K562 (cell line): Measurements from ENCODE around the gene TBC1D2. TPM values are rescaled to one million over a fixed set of nuclear protein-coding genes. Genes with fewer than 3 reads are reported as not detected.

ENCODE experiments used
- ATAC-seq: fragments of 200-7000 bp; cut with Tn5 transposase; 3 replicates; pipeline ENCODE4 v1.9.1; 2020; ENCODE audit warnings: moderate library complexity
- BruUV-seq: library from RNA; stranded (reverse); fragments of 400-500 nt; replicated peaks from 2 replicates; lab custom pipeline; 2021; lab: Mats Ljungman, UMichigan
- CTCF ChIA-PET: fragments of 300-600 bp; formaldehyde crosslinking; extraction: SDS; loops from one replicate; lab custom pipeline; 2021; ENCODE audit warnings: low intra/inter-chr PET ratio; lab: Yijun Ruan, JAX
- POLR2A ChIA-PET: fragments of 300-600, 350-650 bp; sonication (Branson Sonifier 250); formaldehyde crosslinking; extraction: SDS; loops from one replicate; lab custom pipeline; 2021; ENCODE audit warnings: antibody characterized with exemption, inconsistent platforms; lab: Yijun Ruan, JAX
- DNase-seq, 4 experiments: peaks; one replicate each; pipeline versions ENCODE4 v3.0.0 to v3.0.0-alpha.2; 2011 to 2018; ENCODE audit warnings: low spot score in 3 of 4, mixed read lengths in 3 of 4; ENCODE audit errors: extremely low read depth in 1 of 4
- FAIRE-seq: peaks from 2 replicates; lab custom pipeline; 2011; peaks lifted over from hg19 to GRCh38; lab: Jason Lieb, UNC
- H2AFZ ChIP-seq: 2 replicates; pipeline ENCODE4 v1.6.0; 2011; ENCODE audit warnings: low read depth, low read length, control low read depth, inconsistent platforms
- H3K27ac ChIP-seq: fragments of 200-600 bp; 3 replicates; pipeline ENCODE4 v1.8.0; 2011; ENCODE audit warnings: low read depth, mild to moderate bottlenecking, control low read depth, inconsistent platforms, low read length, moderate library complexity, mixed read lengths; ENCODE audit errors: extremely low read depth
- H3K27me3 ChIP-seq, 2 experiments: fragments of 300-600 bp in 1 of 2; 2 replicates in 1 of 2; 3 replicates in 1 of 2; pipeline versions ENCODE4 v1.6.0 to v1.8.0; 2011; ENCODE audit warnings: inconsistent platforms in 2 of 2, low read length in 2 of 2, mild to moderate bottlenecking in 1 of 2, mixed read lengths in 1 of 2, moderate library complexity in 1 of 2; ENCODE audit not compliant: control insufficient read depth in 2 of 2, insufficient read depth in 2 of 2
- H3K36me3 ChIP-seq: fragments of 300-600 bp; 3 replicates; pipeline ENCODE4 v1.8.0; 2011; ENCODE audit warnings: mild to moderate bottlenecking, low read length, inconsistent platforms; ENCODE audit not compliant: control insufficient read depth, insufficient read depth
- H3K4me1 ChIP-seq, 2 experiments: fragments of 200-600 bp in 1 of 2; replicated peaks in 1 of 2; 2 replicates in 1 of 2; 3 replicates in 1 of 2; pipeline versions ENCODE4 v1.5.1 to v1.8.0; 2011; ENCODE audit warnings: inconsistent platforms in 2 of 2, low read length in 2 of 2, mild to moderate bottlenecking in 1 of 2, mixed read lengths in 1 of 2, moderate library complexity in 1 of 2; ENCODE audit not compliant: control insufficient read depth in 2 of 2, insufficient read depth in 2 of 2
- H3K4me2 ChIP-seq: 2 replicates; pipeline ENCODE4 v1.6.1; 2011; ENCODE audit warnings: low read length, control low read depth, inconsistent platforms, mixed read lengths; ENCODE audit not compliant: insufficient read depth
- H3K4me3 ChIP-seq: fragments of 200-600 bp; sonication (generic), shearing (Covaris generic); 2 replicates; pipeline ENCODE4 v1.5.1; 2016; ENCODE audit warnings: control low read depth, inconsistent platforms
- H3K79me2 ChIP-seq: fragments of 200-600 bp; 3 replicates; pipeline ENCODE4 v1.8.0; 2011; ENCODE audit warnings: low read length, inconsistent platforms; ENCODE audit not compliant: control insufficient read depth, insufficient read depth
- H3K9ac ChIP-seq, 2 experiments: 2 replicates each; pipeline versions ENCODE4 v1.6.0 to v1.6.1; 2011; ENCODE audit warnings: low read depth in 2 of 2, low read length in 2 of 2, control low read depth in 1 of 2, inconsistent platforms in 1 of 2, mild to moderate bottlenecking in 1 of 2, mixed read lengths in 1 of 2; ENCODE audit not compliant: insufficient read depth in 1 of 2
- H3K9me1 ChIP-seq: one replicate; pipeline ENCODE4 v1.6.0; 2011; ENCODE audit warnings: inconsistent platforms, mild to moderate bottlenecking, low read length, moderate library complexity; ENCODE audit not compliant: control insufficient read depth, insufficient read depth
- H3K9me3 ChIP-seq: replicated peaks from 2 replicates; pipeline ENCODE4 v1.5.1; 2011; ENCODE audit warnings: low read depth, low read length, inconsistent platforms; ENCODE audit not compliant: control insufficient read depth, insufficient read depth
- H4K20me1 ChIP-seq: replicated peaks from 2 replicates; pipeline ENCODE4 v1.6.1; 2011; ENCODE audit warnings: low read length, inconsistent platforms, mixed read lengths; ENCODE audit not compliant: control insufficient read depth, insufficient read depth
- ARID1B ChIP-seq: fragments of 450-650 bp; IDR thresholded peaks from 2 replicates; pipeline ENCODE4 v1.6.1; 2016; ENCODE audit warnings: antibody characterized with exemption, mild to moderate bottlenecking, inconsistent platforms
- BHLHE40 ChIP-seq: IDR thresholded peaks from 2 replicates; pipeline ENCODE4 v1.6.1; 2011; ENCODE audit warnings: low read length, improper control_type of control experiment
- FUS ChIP-seq: fragments of 200-400 bp; formaldehyde crosslinking; optimal IDR thresholded peaks from 2 replicates; pipeline ENCODE3; 2017; ENCODE audit warnings: low read depth, low read length
- HMG20A ChIP-seq: fragments of 450-650 bp; formaldehyde crosslinking; conservative IDR thresholded peaks from 2 replicates; pipeline ENCODE4 v1.4.0; 2020; ENCODE audit warnings: mild to moderate bottlenecking, mixed read lengths
- MBD2 ChIP-seq: sonication (generic); IDR thresholded peaks from 2 replicates; pipeline ENCODE4 v1.6.1; 2016; ENCODE audit warnings: low read depth, borderline replicate concordance
- NCOA4 ChIP-seq: fragments of 450-650 bp; IDR thresholded peaks from 2 replicates; pipeline ENCODE4 v1.6.1; 2018; ENCODE audit warnings: mild to moderate bottlenecking; ENCODE audit not compliant: partially characterized antibody
- RCOR1 ChIP-seq, 2 experiments: IDR thresholded peaks; 2 replicates each; pipeline ENCODE4 v1.6.1; 2012; ENCODE audit warnings: low read depth in 2 of 2, low read length in 2 of 2, borderline replicate concordance in 1 of 2, improper control_type of control experiment in 1 of 2
- TOE1 ChIP-seq, 2 experiments: fragments of 450-650 bp in 1 of 2; sonication (generic) in 1 of 2; formaldehyde crosslinking in 1 of 2; IDR thresholded peaks; 2 replicates each; pipeline versions ENCODE4 v1.7.1 to v1.8.0; 2016 to 2022; ENCODE audit warnings: borderline replicate concordance in 2 of 2, mild to moderate bottlenecking in 2 of 2, antibody characterized with exemption in 1 of 2, inconsistent platforms in 1 of 2, low read depth in 1 of 2, missing genetic modification reagents in 1 of 2, moderate library complexity in 1 of 2
- ZNF134 ChIP-seq: fragments of 250-450 bp; sonication (Bioruptor Pico); conservative IDR thresholded peaks from 2 replicates; pipeline ENCODE4 v1.4.0; 2020
- ZNF444 ChIP-seq: fragments of 250-450 bp; sonication (Bioruptor Pico); IDR thresholded peaks from 2 replicates; pipeline ENCODE4 v1.4.0; 2020; ENCODE audit warnings: mild to moderate bottlenecking, moderate library complexity
- ZNF583 ChIP-seq: fragments of 250-450 bp; sonication (Bioruptor Pico); IDR thresholded peaks from 2 replicates; pipeline ENCODE4 v1.4.0; 2020
- ZZZ3 ChIP-seq: fragments of 450-650 bp; IDR thresholded peaks from 2 replicates; pipeline ENCODE4 v1.6.1; 2016; ENCODE audit warnings: antibody characterized with exemption, mild to moderate bottlenecking, moderate library complexity
- WGBS: fragments of 100-300 bp; shearing (Covaris generic); methylation state at CpG from one replicate; pipeline ENCODE4 v1.1.6; 2016; ENCODE audit warnings: low coverage, mixed read lengths; ENCODE audit not compliant: insufficient coverage; ENCODE audit errors: missing lambda C conversion rate; 5-methylcytosine and 5-hydroxymethylcytosine counted together
- in situ Hi-C: fragments of 300-500 bp; cut with MboI; formaldehyde crosslinking; loops from 4 replicates; pipeline ENCODE4 v1.15.0; 2018; ENCODE audit warnings: inconsistent platforms, mixed read lengths
- intact Hi-C: fragments of 100-400 bp; cut with micrococcal nuclease; formaldehyde crosslinking; loops from 2 replicates; pipeline ENCODE4 v1.14.2; 2022
- polyA plus RNA-seq, 8 experiments: library from polyadenylated mRNA; depleted of rRNA in 4 of 8; stranded (reverse) in 5 of 8; unstranded in 3 of 8; fragments of >200 nt; fragmentation: Nextera tagmentation in 2 of 8; fragmentation: Illumina TruSeq in 1 of 8; extraction: Ambion mirVana in 2 of 8; extraction: Trizol in 1 of 8; gene quantifications; 2 replicates each; pipeline versions ENCODE4 v1.2.1 to v1.2.3, GENCODE V29; 2011 to 2014; ENCODE audit warnings: inconsistent platforms in 1 of 8, missing spikeins in 1 of 8
- total RNA-seq, 7 experiments: library from RNA; depleted of rRNA in 6 of 7; stranded (reverse); fragments of >200 nt in 6 of 7; fragmentation: Illumina TruSeq in 2 of 7; extraction: Trizol in 2 of 7; gene quantifications; 2 replicates each; pipeline versions ENCODE4 v1.2.1 to v1.2.3, GENCODE V29; 2011 to 2021; ENCODE audit warnings: low replicate concordance in 1 of 7
- TF ChIP-seq, protein P1 (sequence below): fragments of 450-650 bp; formaldehyde crosslinking; IDR thresholded peaks from 2 replicates; pipeline ENCODE4 v1.4.0; 2020; ENCODE audit warnings: mild to moderate bottlenecking, mixed read lengths
- TF ChIP-seq, protein P2 (sequence below): IDR thresholded peaks from 2 replicates; pipeline ENCODE4 v1.6.1; 2012; ENCODE audit warnings: low read depth, low read length, improper control_type of control experiment, borderline replicate concordance
- TF ChIP-seq, protein P3 (sequence below): fragments of 250-450 bp; sonication (Bioruptor Pico); IDR thresholded peaks from 2 replicates; pipeline ENCODE4 v1.9.0; 2021; ENCODE audit warnings: mild to moderate bottlenecking

TBC1D2 gene
- total and polyA plus RNA-seq, 9 of the 15 experiments (the other 6 are each of a cell fraction or from before 2014, with no cell fraction given): 0.10 to 7.0 (median 2.5) TPM

DNA sequence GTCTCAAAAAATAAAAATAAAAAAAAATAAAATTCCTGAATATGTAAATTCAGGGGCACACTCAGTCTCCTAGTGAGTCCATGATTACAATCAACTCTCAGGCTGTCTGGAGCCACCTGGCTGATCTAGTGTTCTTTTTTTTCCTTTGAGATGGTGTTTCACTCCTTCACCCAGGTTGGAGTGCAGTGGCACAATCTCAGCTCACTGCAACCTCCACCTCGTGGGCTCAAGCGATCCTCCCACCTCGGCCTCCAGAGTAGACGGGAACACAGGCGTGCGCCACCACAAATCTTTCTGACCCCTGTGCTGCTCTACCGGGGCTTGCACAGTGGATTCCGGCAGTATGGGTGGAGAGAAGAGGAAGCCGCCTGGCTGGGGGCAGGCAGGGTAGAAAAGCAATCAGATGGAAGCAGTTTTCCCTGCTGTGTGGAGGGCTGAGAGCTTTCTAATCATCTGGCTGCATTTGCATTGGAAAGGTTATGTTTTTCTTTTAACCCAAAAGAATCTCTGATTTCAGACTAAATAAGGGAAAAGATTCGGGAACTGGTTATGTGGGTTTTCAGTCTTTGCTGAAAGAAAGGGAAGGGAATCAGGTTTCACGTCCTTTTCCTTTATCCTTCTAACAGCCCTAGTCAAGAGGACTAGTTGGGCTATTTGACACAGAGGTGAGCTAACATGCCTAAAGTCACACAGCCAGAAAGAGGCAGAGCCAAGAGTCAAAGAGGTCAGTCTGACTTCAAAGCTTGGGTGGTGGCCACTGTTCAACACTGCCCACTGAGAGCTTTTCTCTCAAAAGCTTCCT is 36.7 kb downstream of the TBC1D2 start:
- no TSS peak for BruUV-seq
- CTCF ChIA-PET: no interaction called here

More for the DNA sequence above, 36.7 kb downstream of the TBC1D2 start:
- DNase-seq (no peak), ATAC-seq (no peak), FAIRE-seq (peak; percentile 37)
- Histone ChIP-seq H3K9me1 (no peaks in the 10 kb centered on the region), H3K27me3 (no peaks in the 10 kb centered on the region), H3K4me3 (no peak overlapping the region), H3K9ac (no peak overlapping the region), H3K36me3 (peaks cover 21% of the 10 kb centered on the region; the same call in 2 of the 3 replicates), H4K20me1 (no peaks in the 10 kb centered on the region), H2AFZ (no peak overlapping the region), H3K4me2 (no peak overlapping the region), H3K4me1 (peaks cover 4 to 5% of the 10 kb centered on the region in 2 experiments; a peak in 3 of 5 replicates), H3K79me2 (no peaks in the 10 kb centered on the region), H3K27ac (no peak overlapping the region), H3K9me3 (no peaks in the 10 kb centered on the region)
- TF ChIP-seq MBD2: no peak
- no peak for TF ChIP-seq NCOA4
- TF ChIP-seq, protein P1, sequence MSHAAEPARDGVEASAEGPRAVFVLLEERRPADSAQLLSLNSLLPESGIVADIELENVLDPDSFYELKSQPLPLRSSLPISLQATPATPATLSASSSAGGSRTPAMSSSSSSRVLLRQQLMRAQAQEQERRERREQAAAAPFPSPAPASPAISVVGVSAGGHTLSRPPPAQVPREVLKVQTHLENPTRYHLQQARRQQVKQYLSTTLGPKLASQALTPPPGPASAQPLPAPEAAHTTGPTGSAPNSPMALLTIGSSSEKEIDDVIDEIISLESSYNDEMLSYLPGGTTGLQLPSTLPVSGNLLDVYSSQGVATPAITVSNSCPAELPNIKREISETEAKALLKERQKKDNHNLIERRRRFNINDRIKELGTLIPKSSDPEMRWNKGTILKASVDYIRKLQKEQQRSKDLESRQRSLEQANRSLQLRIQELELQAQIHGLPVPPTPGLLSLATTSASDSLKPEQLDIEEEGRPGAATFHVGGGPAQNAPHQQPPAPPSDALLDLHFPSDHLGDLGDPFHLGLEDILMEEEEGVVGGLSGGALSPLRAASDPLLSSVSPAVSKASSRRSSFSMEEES (CRISPR knock-in tag): no peak
- TF ChIP-seq, protein P2, sequence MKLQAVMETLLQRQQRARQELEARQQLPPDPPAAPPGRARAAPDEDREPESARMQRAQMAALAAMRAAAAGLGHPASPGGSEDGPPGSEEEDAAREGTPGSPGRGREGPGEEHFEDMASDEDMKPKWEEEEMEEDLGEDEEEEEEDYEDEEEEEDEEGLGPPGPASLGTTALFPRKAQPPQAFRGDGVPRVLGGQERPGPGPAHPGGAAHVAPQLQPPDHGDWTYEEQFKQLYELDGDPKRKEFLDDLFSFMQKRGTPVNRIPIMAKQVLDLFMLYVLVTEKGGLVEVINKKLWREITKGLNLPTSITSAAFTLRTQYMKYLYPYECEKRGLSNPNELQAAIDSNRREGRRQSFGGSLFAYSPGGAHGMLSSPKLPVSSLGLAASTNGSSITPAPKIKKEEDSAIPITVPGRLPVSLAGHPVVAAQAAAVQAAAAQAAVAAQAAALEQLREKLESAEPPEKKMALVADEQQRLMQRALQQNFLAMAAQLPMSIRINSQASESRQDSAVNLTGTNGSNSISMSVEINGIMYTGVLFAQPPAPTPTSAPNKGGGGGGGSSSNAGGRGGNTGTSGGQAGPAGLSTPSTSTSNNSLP: no peak
- TF ChIP-seq, protein P3, sequence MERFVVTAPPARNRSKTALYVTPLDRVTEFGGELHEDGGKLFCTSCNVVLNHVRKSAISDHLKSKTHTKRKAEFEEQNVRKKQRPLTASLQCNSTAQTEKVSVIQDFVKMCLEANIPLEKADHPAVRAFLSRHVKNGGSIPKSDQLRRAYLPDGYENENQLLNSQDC (CRISPR knock-in tag): no peak
- TF ChIP-seq FUS: no peak
- no peak for TF ChIP-seq HMG20A (CRISPR knock-in tag)
- TF ChIP-seq ARID1B: no peak
- TF ChIP-seq ZZZ3: no peak
- no peak for TF ChIP-seq ZNF134 (CRISPR knock-in tag)
- TF ChIP-seq BHLHE40: no peak
- TF ChIP-seq ZNF444 (CRISPR knock-in tag): no peak
- TF ChIP-seq RCOR1 (IDR thresholded peaks at IDR 0.05; ENCODE audit: borderline replicate concordance in 1 of 2, low read depth in 2 of 2, low read length in 2 of 2): no peak
- no peak for TF ChIP-seq TOE1 (IDR thresholded peaks at IDR 0.05; ENCODE audit: borderline replicate concordance)
- no peak for TF ChIP-seq TOE1 (CRISPR knock-in tag; IDR thresholded peaks at IDR 0.05; ENCODE audit: borderline replicate concordance, low read depth)
- no peak for TF ChIP-seq ZNF583
- intact Hi-C loops: no loop called here
- POLR2A ChIA-PET: no interaction called here
- in situ Hi-C loops: no loop called here
- WGBS: 79% methylated on average over 11 of the region's 11 CpGs
